Vagina (tissue), 2 donors: ENCODE results near the gene SLC25A47.
A peak's percentile ranks its signal among the peaks of the same experiment; 100 is the strongest.

Experiments used
- CTCF ChIP-seq, 3 experiments: fragments of 450-650 bp in 2 of 3; fragments of 200-600 bp in 1 of 3; sonication (generic) in 1 of 3; IDR thresholded peaks; one replicate each; pipeline ENCODE4 v1.5.1; 2017 to 2019; ENCODE audit warnings: antibody characterized with exemption in 3 of 3, mild to moderate bottlenecking in 2 of 3, moderate library complexity in 2 of 3
- POLR2A ChIP-seq, 2 donors: fragments of 450-650 bp; IDR thresholded peaks; one replicate each; pipeline ENCODE4 v1.6.1; 2017; ENCODE audit warnings: antibody characterized with exemption in 2 of 2, mild to moderate bottlenecking in 2 of 2, moderate library complexity in 2 of 2
- POLR2AphosphoS5 ChIP-seq, 2 donors: sonication (generic); formaldehyde crosslinking; IDR thresholded peaks; one replicate each; pipeline ENCODE4 v1.9.0; 2017; ENCODE audit warnings: antibody characterized with exemption in 2 of 2, mild to moderate bottlenecking in 2 of 2, low read depth in 1 of 2; ENCODE audit not compliant: insufficient read depth in 1 of 2

- TF ChIP-seq CTCF (IDR thresholded peaks at IDR 0.05): no peak
- no peak for TF ChIP-seq POLR2A (IDR thresholded peaks at IDR 0.05)
- TF ChIP-seq POLR2AphosphoS5 (IDR thresholded peaks at IDR 0.05; ENCODE audit: insufficient read depth in 1 of 2, low read depth in 1 of 2): peak; percentile 61 to 62
These were observed 25.5 kb upstream of the SLC25A47 start for GRCh38 chr14:100297320-100298300.
